Measurements from ENCODE around the gene PRICKLE1. TPM values are rescaled to one million over a fixed set of nuclear protein-coding genes. Genes with fewer than 3 reads are reported as not detected.
A peak's percentile ranks its signal among the peaks of the same experiment; 100 is the strongest.

The PRICKLE1 gene
- polyA plus RNA-seq, 1 donor from 2014 or later: 20.6 TPM

- H3K4me2 ChIP-seq (ENCODE audit: low read length): peak overlapping the region; percentile 84
- H3K9ac ChIP-seq (ENCODE audit: low read length): no peak overlapping the region
- H3K79me2 ChIP-seq (replicated peaks; ENCODE audit: insufficient read depth, low read length): peaks cover 59% of the 10 kb centered on the region
Measured at GRCh38 chr12:42586268-42586667, 3.3 kb downstream of the PRICKLE1 start.

GRCh38 chr12:42585841-42586216, 3.7 kb downstream of the PRICKLE1 start:
- Histone ChIP-seq H3K4me3 (ENCODE audit: low read length) (peak overlapping the region; percentile 93), H3K79me2 (replicated peaks; ENCODE audit: insufficient read depth, low read length) (peaks cover 62% of the 10 kb centered on the region), H3K27me3 (ENCODE audit: insufficient read depth, low read depth, low read length) (no peaks in the 10 kb centered on the region), H3K36me3 (ENCODE audit: insufficient read depth, low read length) (no peaks in the 10 kb centered on the region), H3K9me3 (ENCODE audit: low read length) (no peaks in the 10 kb centered on the region), H2AFZ (ENCODE audit: low read depth, low read length) (no peak overlapping the region), H3K9ac (ENCODE audit: low read length) (no peak overlapping the region), H4K20me1 (ENCODE audit: insufficient read depth) (no peaks in the 10 kb centered on the region), H3K9me2 (ENCODE audit: insufficient read depth, low read length) (no peaks in the 10 kb centered on the region), H3K27ac (ENCODE audit: low read length) (no peak overlapping the region), H3F3A (ENCODE audit: insufficient read depth, low read length, poor library complexity, severe bottlenecking) (peaks cover 3% of the 10 kb centered on the region), H3K4me2 (ENCODE audit: low read length) (peak overlapping the region; percentile 84)
- TF ChIP-seq RAD21 (conservative IDR thresholded peaks at IDR 0.05) (no peak), MXI1 (conservative IDR thresholded peaks at IDR 0.05; ENCODE audit: poor library complexity, severe bottlenecking) (no peak), POLR2AphosphoS5 (IDR thresholded peaks at IDR 0.05) (no peak), CTCF (IDR thresholded peaks at IDR 0.05; ENCODE audit: poor library complexity, severe bottlenecking) (no peak), EZH2 (IDR thresholded peaks at IDR 0.05; ENCODE audit: borderline replicate concordance, insufficient read depth, low read length, poor library complexity, severe bottlenecking) (no peak), SMC3 (conservative IDR thresholded peaks at IDR 0.05; ENCODE audit: poor library complexity) (no peak), EP300 (conservative IDR thresholded peaks at IDR 0.05; ENCODE audit: poor library complexity, severe bottlenecking) (no peak)

More at GRCh38 chr12:42586268-42586667, 3.3 kb downstream of the PRICKLE1 start:
- Histone ChIP-seq H3K36me3 (ENCODE audit: insufficient read depth, low read length) (no peaks in the 10 kb centered on the region), H3K27ac (ENCODE audit: low read length) (no peak overlapping the region), H3K9me2 (ENCODE audit: insufficient read depth, low read length) (no peaks in the 10 kb centered on the region), H3K4me3 (ENCODE audit: low read length) (peak overlapping the region; percentile 93), H3K9me3 (ENCODE audit: low read length) (no peaks in the 10 kb centered on the region), H3K27me3 (ENCODE audit: insufficient read depth, low read depth, low read length) (no peaks in the 10 kb centered on the region), H4K20me1 (ENCODE audit: insufficient read depth) (no peaks in the 10 kb centered on the region), H3F3A (ENCODE audit: insufficient read depth, low read length, poor library complexity, severe bottlenecking) (peaks cover 3% of the 10 kb centered on the region), H2AFZ (ENCODE audit: low read depth, low read length) (no peak overlapping the region)
- no peak for TF ChIP-seq EP300 (conservative IDR thresholded peaks at IDR 0.05; ENCODE audit: poor library complexity, severe bottlenecking)
- TF ChIP-seq REST (IDR thresholded peaks at IDR 0.05; ENCODE audit: borderline replicate concordance): no peak
- TF ChIP-seq POLR2AphosphoS5 (IDR thresholded peaks at IDR 0.05): no peak
- no peak for TF ChIP-seq MXI1 (conservative IDR thresholded peaks at IDR 0.05; ENCODE audit: poor library complexity, severe bottlenecking)
- TF ChIP-seq TAF1 (IDR thresholded peaks at IDR 0.05; ENCODE audit: low read depth): no peak
- no peak for TF ChIP-seq EZH2 (IDR thresholded peaks at IDR 0.05; ENCODE audit: borderline replicate concordance, insufficient read depth, low read length, poor library complexity, severe bottlenecking)
- TF ChIP-seq RAD21 (conservative IDR thresholded peaks at IDR 0.05): no peak
- TF ChIP-seq CTCF (IDR thresholded peaks at IDR 0.05; ENCODE audit: poor library complexity, severe bottlenecking): no peak
- TF ChIP-seq SMC3 (conservative IDR thresholded peaks at IDR 0.05; ENCODE audit: poor library complexity): no peak
